PC-3 (cell line): ENCODE results near the gene SLC44A3. TPM values are rescaled to one million over a fixed set of nuclear protein-coding genes. Genes with fewer than 3 reads are reported as not detected.

ENCODE experiments used
- ATAC-seq: fragments of 200-7000 bp; cut with Tn5 transposase; 2 replicates; pipeline ENCODE4 v1.9.1; 2020; ENCODE audit warnings: mild to moderate bottlenecking, moderate library complexity
- BruUV-seq: library from RNA; stranded (reverse); fragments of 400-500 nt; replicated peaks from 2 replicates; lab custom pipeline; 2021; lab: Mats Ljungman, UMichigan
- CTCF ChIA-PET: fragments of 300-600 bp; sonication (Branson Sonifier 250); formaldehyde crosslinking; loops from one replicate; lab custom pipeline; 2022; ENCODE audit warnings: antibody characterized with exemption; lab: Charles Lee
- POLR2A ChIA-PET: fragments of 300-600 bp; sonication (Branson Sonifier 250); formaldehyde crosslinking; loops from one replicate; lab custom pipeline; 2022; ENCODE audit warnings: antibody characterized with exemption; ENCODE audit not compliant: unreplicated experiment; lab: Charles Lee
- DNase-seq: peaks from one replicate; pipeline ENCODE4 v3.0.0-alpha.2; 2015
- H2AFZ ChIP-seq: fragments of 300-600 bp; sonication (generic); 2 replicates; pipeline ENCODE4 v1.6.0; 2016; ENCODE audit warnings: antibody characterized with exemption, low read length
- H3F3A ChIP-seq: fragments of 300-600 bp; sonication (generic); one replicate; pipeline ENCODE4 v1.6.0; 2017; ENCODE audit warnings: antibody characterized with exemption, low read length, control low read depth, mild to moderate bottlenecking; ENCODE audit not compliant: unreplicated experiment
- H3K27ac ChIP-seq: fragments of 300-600 bp; sonication (generic); 2 replicates; pipeline ENCODE4 v1.5.1; 2016; ENCODE audit warnings: mild to moderate bottlenecking, low read length
- H3K27me3 ChIP-seq: fragments of 300-600 bp; sonication (generic); 2 replicates; pipeline ENCODE4 v1.6.1; 2016; ENCODE audit warnings: low read length, mixed read lengths
- H3K36me3 ChIP-seq: fragments of 300-600 bp; sonication (generic); 2 replicates; pipeline ENCODE4 v1.6.1; 2016; ENCODE audit warnings: low read depth, mixed run types, low read length, mixed read lengths
- H3K4me1 ChIP-seq: fragments of 300-600 bp; sonication (generic); 2 replicates; pipeline ENCODE4 v1.5.1; 2016; ENCODE audit warnings: low read length; ENCODE audit not compliant: insufficient read depth
- H3K4me2 ChIP-seq: fragments of 300-600 bp; sonication (generic); 2 replicates; pipeline ENCODE4 v1.6.0; 2016; ENCODE audit warnings: low read length
- H3K4me3 ChIP-seq: fragments of 300-600 bp; sonication (generic); 2 replicates; pipeline ENCODE4 v1.5.1; 2016; ENCODE audit warnings: mild to moderate bottlenecking, low read length, mixed read lengths
- H3K79me2 ChIP-seq: fragments of 300-600 bp; sonication (generic); 2 replicates; pipeline ENCODE4 v1.6.1; 2017; ENCODE audit warnings: low read length, mixed read lengths
- H3K9ac ChIP-seq: fragments of 300-600 bp; sonication (generic); 2 replicates; pipeline ENCODE4 v1.6.0; 2016; ENCODE audit warnings: mild to moderate bottlenecking, low read length
- H3K9me2 ChIP-seq: fragments of 300-600 bp; sonication (generic); replicated peaks from 2 replicates; pipeline ENCODE4 v1.6.1; 2016; ENCODE audit warnings: mixed run types, low read length, mixed read lengths
- H3K9me3 ChIP-seq: fragments of 300-600 bp; sonication (generic); 2 replicates; pipeline ENCODE4 v1.6.1; 2016; ENCODE audit warnings: low read length, mixed read lengths
- H4K20me1 ChIP-seq: fragments of 300-600 bp; sonication (generic); 2 replicates; pipeline ENCODE4 v1.6.1; 2016; ENCODE audit warnings: low read length, mixed read lengths
- CTCF ChIP-seq: fragments of 300-600 bp; sonication (generic); conservative IDR thresholded peaks from 2 replicates; pipeline ENCODE4 v1.5.1; 2017; ENCODE audit warnings: antibody characterized with exemption, low read depth, mild to moderate bottlenecking, low read length
- EZH2 ChIP-seq: fragments of 300-600 bp; sonication (generic); IDR thresholded peaks from one replicate; pipeline ENCODE4 v1.6.1; 2017; ENCODE audit warnings: antibody characterized with exemption, mild to moderate bottlenecking, low read length; ENCODE audit not compliant: unreplicated experiment
- EZH2phosphoT487 ChIP-seq: fragments of 300-600 bp; sonication (generic); IDR thresholded peaks from 2 replicates; pipeline ENCODE4 v1.6.1; 2018; ENCODE audit warnings: mild to moderate bottlenecking, antibody characterized with exemption, low read length, borderline replicate concordance
- intact Hi-C: fragments of 100-400 bp; cut with micrococcal nuclease; formaldehyde crosslinking; loops from 2 replicates; pipeline ENCODE4 v1.9.0; 2023
- total RNA-seq: library from RNA; depleted of rRNA; stranded (reverse); fragments of >200 nt; gene quantifications from 2 replicates; pipeline ENCODE4 v1.2.3, GENCODE V29; 2014

The SLC44A3 gene
- total RNA-seq, 1 experiment from 2014 or later = 9.2 TPM

GRCh38 chr1:94883691-94884090 is 63.5 kb downstream of the SLC44A3 start:
- H3K9me2 ChIP-seq = no peaks in the 10 kb centered on the region
- H3F3A ChIP-seq = no peaks in the 10 kb centered on the region
- H3K27me3 ChIP-seq = no peaks in the 10 kb centered on the region
- no peak overlapping the region for H3K27ac ChIP-seq
- H2AFZ ChIP-seq = peak overlapping the region; percentile 44; the same call in 1 of the 2 replicates
- ChIA-PET POLR2A (no interaction called here), CTCF (no interaction called here)
- DNase-seq = no peak
- intact Hi-C loops = no loop called here
- peak overlapping the region; percentile 53 for H3K4me2 ChIP-seq
- no peak overlapping the region for H3K9ac ChIP-seq
- no peaks in the 10 kb centered on the region for H3K79me2 ChIP-seq
- no peaks in the 10 kb centered on the region for H3K36me3 ChIP-seq
- peaks cover 13% of the 10 kb centered on the region for H3K4me1 ChIP-seq
- H3K9me3 ChIP-seq = no peaks in the 10 kb centered on the region
- no peak for ATAC-seq
- TF ChIP-seq CTCF (no peak), EZH2 (no peak), EZH2phosphoT487 (no peak)
- no peaks in the 10 kb centered on the region for H4K20me1 ChIP-seq
- BruUV-seq = no TSS peak
- no peak overlapping the region for H3K4me3 ChIP-seq

DNA sequence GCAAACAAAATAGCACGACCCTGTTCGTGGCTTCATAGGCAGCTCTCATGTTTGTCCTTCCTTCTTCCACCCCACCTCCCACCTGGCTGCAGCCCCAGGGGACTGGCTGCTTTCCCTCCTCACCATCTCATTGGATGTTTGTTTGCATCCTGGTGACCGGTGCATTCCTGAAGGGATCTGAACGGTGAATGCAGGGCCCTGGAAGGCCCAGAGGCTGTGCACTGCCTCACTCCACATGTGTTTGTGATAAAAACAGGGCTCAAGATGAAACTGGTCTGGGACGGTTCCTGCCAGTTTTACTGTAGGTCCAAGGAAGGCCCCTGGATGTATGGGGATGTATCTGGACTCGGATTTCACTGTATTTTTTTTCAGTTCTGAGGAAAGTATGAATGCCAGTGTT is 63.9 kb downstream of the SLC44A3 start:
- ChIA-PET POLR2A (no interaction called here), CTCF (no interaction called here)
- Histone ChIP-seq H4K20me1 (no peaks in the 10 kb centered on the region), H3K9ac (no peak overlapping the region), H3K4me1 (peaks cover 13% of the 10 kb centered on the region), H3K27me3 (no peaks in the 10 kb centered on the region), H2AFZ (peak overlapping the region; percentile 44), H3K4me2 (peak overlapping the region; percentile 53; the same call in 1 of the 2 replicates), H3K9me3 (no peaks in the 10 kb centered on the region), H3K79me2 (no peaks in the 10 kb centered on the region), H3K4me3 (no peak overlapping the region), H3K9me2 (no peaks in the 10 kb centered on the region), H3F3A (no peaks in the 10 kb centered on the region), H3K27ac (no peak overlapping the region), H3K36me3 (no peaks in the 10 kb centered on the region)
- DNase-seq (peak; percentile 57), ATAC-seq (peak; percentile 67)
- intact Hi-C loops = no loop called here
- TF ChIP-seq CTCF = no peak
- no peak for TF ChIP-seq EZH2phosphoT487
- TF ChIP-seq EZH2 = no peak
- no TSS peak for BruUV-seq

DNA sequence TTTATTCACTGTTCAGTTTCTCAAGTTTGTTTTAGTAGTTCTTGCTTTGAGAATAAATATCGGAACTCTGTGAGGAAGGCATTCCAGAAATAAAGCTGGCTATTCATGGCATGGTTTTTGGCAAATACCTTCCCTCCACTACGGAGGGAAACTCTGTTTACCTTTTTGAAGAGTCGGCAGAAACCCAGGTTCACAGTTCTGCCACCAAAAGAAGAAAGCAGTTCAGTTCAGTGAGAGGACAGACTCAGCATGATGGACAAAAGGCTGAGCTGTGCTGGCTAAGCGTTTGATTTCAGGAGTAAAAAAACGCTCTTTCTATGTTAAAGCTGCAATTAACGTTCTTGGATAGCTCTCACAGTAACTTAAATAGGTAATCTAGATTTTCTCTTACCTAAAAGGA is 64.3 kb downstream of the SLC44A3 start:
- no peak for TF ChIP-seq CTCF
- TF ChIP-seq EZH2 = no peak
- no peak for TF ChIP-seq EZH2phosphoT487
- Histone ChIP-seq H3K79me2 (no peaks in the 10 kb centered on the region), H3F3A (no peaks in the 10 kb centered on the region), H3K36me3 (no peaks in the 10 kb centered on the region), H3K4me2 (no peak overlapping the region), H3K4me3 (no peak overlapping the region), H3K4me1 (peaks cover 13% of the 10 kb centered on the region), H3K9me3 (no peaks in the 10 kb centered on the region), H3K9me2 (no peaks in the 10 kb centered on the region), H3K27me3 (no peaks in the 10 kb centered on the region), H3K27ac (no peak overlapping the region), H3K9ac (no peak overlapping the region), H4K20me1 (no peaks in the 10 kb centered on the region), H2AFZ (peak overlapping the region; percentile 44)
- intact Hi-C loops = no loop called here
- POLR2A ChIA-PET = no interaction called here
- no peak for ATAC-seq
- DNase-seq = no peak
- CTCF ChIA-PET = no interaction called here
- BruUV-seq = no TSS peak
